WTC11 (cell line): ENCODE measurements around the gene PRUNE2. TPM values are rescaled to one million over a fixed set of nuclear protein-coding genes. Genes with fewer than 3 reads are reported as not detected.

Experiments used
- ATAC-seq: fragments of 200-7000 bp; cut with Tn5 transposase; 2 replicates; pipeline ENCODE4 v1.10.0; 2021; ENCODE audit warnings: mild to moderate bottlenecking, moderate library complexity
- CTCF ChIA-PET: fragments of 300-600 bp; sonication (Branson Sonifier 250); formaldehyde crosslinking; loops from one replicate; lab custom pipeline; 2021; ENCODE audit warnings: antibody characterized with exemption; lab: Charles Lee
- POLR2A ChIA-PET: fragments of 350-600 bp; sonication (Branson Sonifier 250); formaldehyde crosslinking; loops from one replicate; lab custom pipeline; 2021; ENCODE audit warnings: antibody characterized with exemption; lab: Charles Lee
- DNase-seq: peaks from one replicate; pipeline ENCODE4 v3.0.0; 2021; ENCODE audit warnings: low spot score
- H3K27ac Mint-ChIP-seq: 2 replicates; pipeline ENCODE4 v1.8.0; 2021; ENCODE audit warnings: mixed read lengths
- H3K27me3 Mint-ChIP-seq: 2 replicates; pipeline ENCODE4 v1.8.0; 2021; ENCODE audit warnings: low read depth, mild to moderate bottlenecking, moderate library complexity, mixed read lengths
- H3K36me3 Mint-ChIP-seq: 2 replicates; pipeline ENCODE4 v1.8.0; 2021; ENCODE audit warnings: mixed read lengths
- H3K4me1 Mint-ChIP-seq: 2 replicates; pipeline ENCODE4 v1.8.0; 2022; ENCODE audit warnings: mixed read lengths
- H3K4me3 Mint-ChIP-seq: 2 replicates; pipeline ENCODE4 v1.8.0; 2021; ENCODE audit warnings: mild to moderate bottlenecking, moderate library complexity, mixed read lengths
- H3K9me3 Mint-ChIP-seq: 2 replicates; pipeline ENCODE4 v1.8.0; 2021; ENCODE audit warnings: mixed read lengths
- EMX1 ChIP-seq: fragments of 250-450 bp; sonication (Bioruptor Pico); IDR thresholded peaks from 2 replicates; pipeline ENCODE4 v1.8.0; 2021; ENCODE audit warnings: mild to moderate bottlenecking
- FOXK1 ChIP-seq: sonication (generic); formaldehyde crosslinking; IDR thresholded peaks from 2 replicates; pipeline ENCODE4 v1.8.0; 2022; ENCODE audit warnings: mild to moderate bottlenecking, moderate library complexity, missing genetic modification reagents
- GABPB1 ChIP-seq: sonication (generic); formaldehyde crosslinking; IDR thresholded peaks from 2 replicates; pipeline ENCODE4 v1.8.1; 2023; ENCODE audit warnings: mild to moderate bottlenecking, missing genetic modification reagents
- GTF2I ChIP-seq: fragments of 250-450 bp; sonication (Bioruptor Pico); conservative IDR thresholded peaks from 2 replicates; pipeline ENCODE4 v1.4.0; 2021; ENCODE audit warnings: mild to moderate bottlenecking
- JUN ChIP-seq: sonication (generic); formaldehyde crosslinking; IDR thresholded peaks from 2 replicates; pipeline ENCODE4 v1.8.0; 2023; ENCODE audit warnings: mild to moderate bottlenecking, missing genetic modification reagents
- MYBL2 ChIP-seq: sonication (generic); formaldehyde crosslinking; IDR thresholded peaks from 2 replicates; pipeline ENCODE4 v1.8.1; 2023; ENCODE audit warnings: mild to moderate bottlenecking, moderate library complexity, missing genetic modification reagents
- TP53 ChIP-seq: sonication (generic); formaldehyde crosslinking; IDR thresholded peaks from 2 replicates; pipeline ENCODE4 v1.8.1; 2023; ENCODE audit warnings: mild to moderate bottlenecking, missing genetic modification reagents
- ZBTB21 ChIP-seq: sonication (generic); formaldehyde crosslinking; IDR thresholded peaks from 2 replicates; pipeline ENCODE4 v1.8.1; 2023; ENCODE audit warnings: mild to moderate bottlenecking, missing genetic modification reagents, borderline replicate concordance
- ZNF416 ChIP-seq: fragments of 250-450 bp; sonication (Bioruptor Pico); IDR thresholded peaks from 2 replicates; pipeline ENCODE4 v1.9.0; 2021; ENCODE audit warnings: mild to moderate bottlenecking, inconsistent platforms
- total RNA-seq: library from RNA; stranded (reverse); gene quantifications from 3 replicates; pipeline ENCODE4 v1.2.3, GENCODE V29; 2021
- TF ChIP-seq, protein P1 (sequence below): sonication (generic); formaldehyde crosslinking; IDR thresholded peaks from 2 replicates; pipeline ENCODE4 v1.8.0; 2023; ENCODE audit warnings: missing genetic modification reagents, mild to moderate bottlenecking, borderline replicate concordance
- TF ChIP-seq, protein P2 (sequence below): sonication (generic); formaldehyde crosslinking; IDR thresholded peaks from 2 replicates; pipeline ENCODE4 v1.8.0; 2022; ENCODE audit warnings: missing genetic modification reagents
- TF ChIP-seq, protein P3 (sequence below): fragments of 250-450 bp; sonication (Bioruptor Pico); IDR thresholded peaks from 2 replicates; pipeline ENCODE4 v1.9.0; 2021; ENCODE audit warnings: mild to moderate bottlenecking, borderline replicate concordance

Gene PRUNE2
- total RNA-seq, 1 experiment from 2014 or later, result 13.1 TPM

DNA sequence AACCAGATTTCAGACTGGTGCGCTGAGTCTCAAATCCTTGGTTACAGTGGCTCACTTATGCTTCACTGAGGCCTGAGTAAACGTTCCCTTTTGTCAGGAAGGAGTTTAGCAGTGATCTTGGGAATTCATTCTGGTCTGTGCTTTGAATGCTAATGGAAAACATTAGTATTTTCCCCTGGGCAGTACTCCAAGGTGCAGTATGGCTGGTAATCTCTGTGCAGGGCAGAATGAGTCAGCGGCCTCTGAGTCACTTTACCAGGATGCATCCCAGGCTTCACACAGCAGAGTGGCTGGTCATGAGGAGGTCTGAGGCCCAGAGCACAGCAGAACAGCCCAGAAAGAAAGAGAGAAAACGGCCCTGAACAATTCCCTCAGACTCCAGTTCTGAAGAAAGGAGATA, 87.6 kb downstream of the PRUNE2 start:
- Mint-ChIP-seq H3K27ac (no peak overlapping the region; the same call in 1 of the 2 replicates), H3K4me3 (no peak overlapping the region), H3K9me3 (no peaks in the 10 kb centered on the region), H3K36me3 (no peaks in the 10 kb centered on the region), H3K4me1 (peaks cover 12% of the 10 kb centered on the region), H3K27me3 (no peaks in the 10 kb centered on the region)
- TF ChIP-seq MYBL2 (CRISPR knock-in tag) (no peak), TP53 (CRISPR knock-in tag) (no peak), GABPB1 (CRISPR knock-in tag) (no peak), FOXK1 (CRISPR knock-in tag) (no peak), JUN (CRISPR knock-in tag) (no peak), GTF2I (no peak), ZBTB21 (CRISPR knock-in tag) (no peak), EMX1 (CRISPR knock-in tag) (no peak)
- TF ChIP-seq, protein P1, sequence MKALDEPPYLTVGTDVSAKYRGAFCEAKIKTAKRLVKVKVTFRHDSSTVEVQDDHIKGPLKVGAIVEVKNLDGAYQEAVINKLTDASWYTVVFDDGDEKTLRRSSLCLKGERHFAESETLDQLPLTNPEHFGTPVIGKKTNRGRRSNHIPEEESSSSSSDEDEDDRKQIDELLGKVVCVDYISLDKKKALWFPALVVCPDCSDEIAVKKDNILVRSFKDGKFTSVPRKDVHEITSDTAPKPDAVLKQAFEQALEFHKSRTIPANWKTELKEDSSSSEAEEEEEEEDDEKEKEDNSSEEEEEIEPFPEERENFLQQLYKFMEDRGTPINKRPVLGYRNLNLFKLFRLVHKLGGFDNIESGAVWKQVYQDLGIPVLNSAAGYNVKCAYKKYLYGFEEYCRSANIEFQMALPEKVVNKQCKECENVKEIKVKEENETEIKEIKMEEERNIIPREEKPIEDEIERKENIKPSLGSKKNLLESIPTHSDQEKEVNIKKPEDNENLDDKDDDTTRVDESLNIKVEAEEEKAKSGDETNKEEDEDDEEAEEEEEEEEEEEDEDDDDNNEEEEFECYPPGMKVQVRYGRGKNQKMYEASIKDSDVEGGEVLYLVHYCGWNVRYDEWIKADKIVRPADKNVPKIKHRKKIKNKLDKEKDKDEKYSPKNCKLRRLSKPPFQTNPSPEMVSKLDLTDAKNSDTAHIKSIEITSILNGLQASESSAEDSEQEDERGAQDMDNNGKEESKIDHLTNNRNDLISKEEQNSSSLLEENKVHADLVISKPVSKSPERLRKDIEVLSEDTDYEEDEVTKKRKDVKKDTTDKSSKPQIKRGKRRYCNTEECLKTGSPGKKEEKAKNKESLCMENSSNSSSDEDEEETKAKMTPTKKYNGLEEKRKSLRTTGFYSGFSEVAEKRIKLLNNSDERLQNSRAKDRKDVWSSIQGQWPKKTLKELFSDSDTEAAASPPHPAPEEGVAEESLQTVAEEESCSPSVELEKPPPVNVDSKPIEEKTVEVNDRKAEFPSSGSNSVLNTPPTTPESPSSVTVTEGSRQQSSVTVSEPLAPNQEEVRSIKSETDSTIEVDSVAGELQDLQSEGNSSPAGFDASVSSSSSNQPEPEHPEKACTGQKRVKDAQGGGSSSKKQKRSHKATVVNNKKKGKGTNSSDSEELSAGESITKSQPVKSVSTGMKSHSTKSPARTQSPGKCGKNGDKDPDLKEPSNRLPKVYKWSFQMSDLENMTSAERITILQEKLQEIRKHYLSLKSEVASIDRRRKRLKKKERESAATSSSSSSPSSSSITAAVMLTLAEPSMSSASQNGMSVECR, result no peak
- TF ChIP-seq, protein P2, sequence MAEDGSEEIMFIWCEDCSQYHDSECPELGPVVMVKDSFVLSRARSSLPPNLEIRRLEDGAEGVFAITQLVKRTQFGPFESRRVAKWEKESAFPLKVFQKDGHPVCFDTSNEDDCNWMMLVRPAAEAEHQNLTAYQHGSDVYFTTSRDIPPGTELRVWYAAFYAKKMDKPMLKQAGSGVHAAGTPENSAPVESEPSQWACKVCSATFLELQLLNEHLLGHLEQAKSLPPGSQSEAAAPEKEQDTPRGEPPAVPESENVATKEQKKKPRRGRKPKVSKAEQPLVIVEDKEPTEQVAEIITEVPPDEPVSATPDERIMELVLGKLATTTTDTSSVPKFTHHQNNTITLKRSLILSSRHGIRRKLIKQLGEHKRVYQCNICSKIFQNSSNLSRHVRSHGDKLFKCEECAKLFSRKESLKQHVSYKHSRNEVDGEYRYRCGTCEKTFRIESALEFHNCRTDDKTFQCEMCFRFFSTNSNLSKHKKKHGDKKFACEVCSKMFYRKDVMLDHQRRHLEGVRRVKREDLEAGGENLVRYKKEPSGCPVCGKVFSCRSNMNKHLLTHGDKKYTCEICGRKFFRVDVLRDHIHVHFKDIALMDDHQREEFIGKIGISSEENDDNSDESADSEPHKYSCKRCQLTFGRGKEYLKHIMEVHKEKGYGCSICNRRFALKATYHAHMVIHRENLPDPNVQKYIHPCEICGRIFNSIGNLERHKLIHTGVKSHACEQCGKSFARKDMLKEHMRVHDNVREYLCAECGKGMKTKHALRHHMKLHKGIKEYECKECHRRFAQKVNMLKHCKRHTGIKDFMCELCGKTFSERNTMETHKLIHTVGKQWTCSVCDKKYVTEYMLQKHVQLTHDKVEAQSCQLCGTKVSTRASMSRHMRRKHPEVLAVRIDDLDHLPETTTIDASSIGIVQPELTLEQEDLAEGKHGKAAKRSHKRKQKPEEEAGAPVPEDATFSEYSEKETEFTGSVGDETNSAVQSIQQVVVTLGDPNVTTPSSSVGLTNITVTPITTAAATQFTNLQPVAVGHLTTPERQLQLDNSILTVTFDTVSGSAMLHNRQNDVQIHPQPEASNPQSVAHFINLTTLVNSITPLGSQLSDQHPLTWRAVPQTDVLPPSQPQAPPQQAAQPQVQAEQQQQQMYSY, result no peak
- TF ChIP-seq, protein P3, sequence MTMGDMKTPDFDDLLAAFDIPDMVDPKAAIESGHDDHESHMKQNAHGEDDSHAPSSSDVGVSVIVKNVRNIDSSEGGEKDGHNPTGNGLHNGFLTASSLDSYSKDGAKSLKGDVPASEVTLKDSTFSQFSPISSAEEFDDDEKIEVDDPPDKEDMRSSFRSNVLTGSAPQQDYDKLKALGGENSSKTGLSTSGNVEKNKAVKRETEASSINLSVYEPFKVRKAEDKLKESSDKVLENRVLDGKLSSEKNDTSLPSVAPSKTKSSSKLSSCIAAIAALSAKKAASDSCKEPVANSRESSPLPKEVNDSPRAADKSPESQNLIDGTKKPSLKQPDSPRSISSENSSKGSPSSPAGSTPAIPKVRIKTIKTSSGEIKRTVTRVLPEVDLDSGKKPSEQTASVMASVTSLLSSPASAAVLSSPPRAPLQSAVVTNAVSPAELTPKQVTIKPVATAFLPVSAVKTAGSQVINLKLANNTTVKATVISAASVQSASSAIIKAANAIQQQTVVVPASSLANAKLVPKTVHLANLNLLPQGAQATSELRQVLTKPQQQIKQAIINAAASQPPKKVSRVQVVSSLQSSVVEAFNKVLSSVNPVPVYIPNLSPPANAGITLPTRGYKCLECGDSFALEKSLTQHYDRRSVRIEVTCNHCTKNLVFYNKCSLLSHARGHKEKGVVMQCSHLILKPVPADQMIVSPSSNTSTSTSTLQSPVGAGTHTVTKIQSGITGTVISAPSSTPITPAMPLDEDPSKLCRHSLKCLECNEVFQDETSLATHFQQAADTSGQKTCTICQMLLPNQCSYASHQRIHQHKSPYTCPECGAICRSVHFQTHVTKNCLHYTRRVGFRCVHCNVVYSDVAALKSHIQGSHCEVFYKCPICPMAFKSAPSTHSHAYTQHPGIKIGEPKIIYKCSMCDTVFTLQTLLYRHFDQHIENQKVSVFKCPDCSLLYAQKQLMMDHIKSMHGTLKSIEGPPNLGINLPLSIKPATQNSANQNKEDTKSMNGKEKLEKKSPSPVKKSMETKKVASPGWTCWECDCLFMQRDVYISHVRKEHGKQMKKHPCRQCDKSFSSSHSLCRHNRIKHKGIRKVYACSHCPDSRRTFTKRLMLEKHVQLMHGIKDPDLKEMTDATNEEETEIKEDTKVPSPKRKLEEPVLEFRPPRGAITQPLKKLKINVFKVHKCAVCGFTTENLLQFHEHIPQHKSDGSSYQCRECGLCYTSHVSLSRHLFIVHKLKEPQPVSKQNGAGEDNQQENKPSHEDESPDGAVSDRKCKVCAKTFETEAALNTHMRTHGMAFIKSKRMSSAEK (CRISPR knock-in tag), result no peak
- ChIA-PET POLR2A (no interaction called here), CTCF (no interaction called here)
- peak; percentile 88 for ATAC-seq
- no peak for DNase-seq

DNA sequence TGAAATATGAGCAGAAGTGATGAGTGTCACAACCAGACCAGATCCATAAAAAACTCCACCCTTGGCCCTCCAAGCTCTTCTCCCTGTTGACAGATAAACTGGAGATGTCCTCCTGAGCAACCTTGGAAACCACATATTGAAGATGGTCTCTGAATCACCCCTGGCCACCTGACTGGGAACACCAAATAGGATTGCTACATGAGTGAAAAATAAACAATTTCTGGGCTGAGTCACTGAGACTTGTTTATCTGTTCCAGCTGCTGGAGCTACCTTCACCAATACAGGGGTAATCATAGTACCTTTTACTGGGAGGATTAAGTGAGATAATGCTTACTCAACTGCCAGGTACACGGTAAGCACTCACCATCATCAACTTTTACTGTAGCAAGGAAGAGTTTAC, 88.4 kb downstream of the PRUNE2 start:
- H3K4me1 Mint-ChIP-seq, result peaks cover 12% of the 10 kb centered on the region
- H3K27ac Mint-ChIP-seq, result no peak overlapping the region
- ATAC-seq (no peak), DNase-seq (no peak)
- CTCF ChIA-PET, result no interaction called here
- no peaks in the 10 kb centered on the region for H3K9me3 Mint-ChIP-seq
- no peaks in the 10 kb centered on the region for H3K36me3 Mint-ChIP-seq
- no peak overlapping the region for H3K4me3 Mint-ChIP-seq
- no peak for TF ChIP-seq ZNF416 (CRISPR knock-in tag)
- POLR2A ChIA-PET, result no interaction called here
- no peaks in the 10 kb centered on the region for H3K27me3 Mint-ChIP-seq
